B cell (primary cell): ENCODE results near the gene SRP14.

Experiments
- CTCF ChIP-seq: fragments of 200-600 bp; IDR thresholded peaks from one replicate; pipeline ENCODE4 v1.8.0; 2022; ENCODE audit warnings: antibody characterized with exemption, mild to moderate bottlenecking
- EZH2 ChIP-seq: IDR thresholded peaks from 2 replicates; pipeline ENCODE4 v1.6.1; 2012; ENCODE audit warnings: borderline replicate concordance, low read depth, mild to moderate bottlenecking, moderate library complexity, low read length; ENCODE audit not compliant: insufficient read depth, poor library complexity, severe bottlenecking

- TF ChIP-seq EZH2 (no peak), CTCF (no peak)
These were observed 31.2 kb upstream of the SRP14 start for GRCh38 chr15:40070166-40070557.
